Chondrocyte (in vitro differentiated cells): ENCODE data around the gene GADL1. TPM values are rescaled to one million over a fixed set of nuclear protein-coding genes. Genes with fewer than 3 reads are reported as not detected.

Experiments
- DNase-seq: peaks from one replicate; pipeline ENCODE4 v3.0.0; 2021; ENCODE audit warnings: mixed read lengths, low spot score
- H3K27ac Mint-ChIP-seq: one replicate; pipeline ENCODE4 v1.8.0; 2021; ENCODE audit warnings: mild to moderate bottlenecking, moderate library complexity, mixed read lengths; ENCODE audit not compliant: unreplicated experiment
- H3K27me3 Mint-ChIP-seq: 2 replicates; pipeline ENCODE4 v1.8.0; 2021; ENCODE audit warnings: low read depth, mixed read lengths
- H3K36me3 Mint-ChIP-seq: 2 replicates; pipeline ENCODE4 v1.8.0; 2021; ENCODE audit warnings: low read depth, mixed read lengths
- H3K4me1 Mint-ChIP-seq: 2 replicates; pipeline ENCODE4 v1.8.0; 2021; ENCODE audit warnings: low read depth, mild to moderate bottlenecking, mixed read lengths
- H3K4me3 Mint-ChIP-seq: one replicate; pipeline ENCODE4 v1.8.0; 2021; ENCODE audit warnings: mild to moderate bottlenecking, moderate library complexity, mixed read lengths; ENCODE audit not compliant: unreplicated experiment
- H3K9me3 Mint-ChIP-seq: 2 replicates; pipeline ENCODE4 v1.8.0; 2021; ENCODE audit warnings: low read depth, mixed read lengths
- total RNA-seq: library from RNA; stranded (reverse); gene quantifications from 3 replicates; pipeline ENCODE4 v1.2.1, GENCODE V29; 2021
- TF ChIP-seq, protein P1 (sequence below): fragments of 200-600 bp; sonication (generic); IDR thresholded peaks from 2 replicates; pipeline ENCODE4 v1.5.0; 2021; ENCODE audit warnings: antibody characterized with exemption, mild to moderate bottlenecking, moderate library complexity

Gene GADL1
- total RNA-seq, 1 donor from 2014 or later: not detected

DNA sequence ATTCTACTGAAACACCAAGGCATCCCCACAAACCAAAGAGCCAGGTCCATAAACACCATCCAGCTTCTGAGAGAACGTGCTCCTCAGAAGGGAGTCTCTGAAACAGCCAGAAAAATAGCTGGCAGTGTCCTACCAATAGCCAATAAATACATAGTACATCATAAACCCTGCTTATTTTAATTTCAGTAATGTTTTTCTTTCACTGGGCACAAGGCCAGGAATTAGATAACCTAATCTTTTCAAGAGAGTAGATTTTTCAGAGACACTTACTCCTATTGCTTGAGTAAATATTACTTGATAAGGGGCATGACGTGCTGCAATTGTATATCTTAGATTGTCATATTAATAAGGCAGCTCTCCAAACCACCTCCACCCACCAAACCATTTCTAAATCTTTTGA, 22.7 kb downstream of the GADL1 start:
- DNase-seq: no peak
- H3K36me3 Mint-ChIP-seq: no peaks in the 10 kb centered on the region
- no peak overlapping the region for H3K27ac Mint-ChIP-seq
- peaks cover 4% of the 10 kb centered on the region for H3K4me1 Mint-ChIP-seq
- H3K4me3 Mint-ChIP-seq: no peak overlapping the region
- TF ChIP-seq, protein P1, sequence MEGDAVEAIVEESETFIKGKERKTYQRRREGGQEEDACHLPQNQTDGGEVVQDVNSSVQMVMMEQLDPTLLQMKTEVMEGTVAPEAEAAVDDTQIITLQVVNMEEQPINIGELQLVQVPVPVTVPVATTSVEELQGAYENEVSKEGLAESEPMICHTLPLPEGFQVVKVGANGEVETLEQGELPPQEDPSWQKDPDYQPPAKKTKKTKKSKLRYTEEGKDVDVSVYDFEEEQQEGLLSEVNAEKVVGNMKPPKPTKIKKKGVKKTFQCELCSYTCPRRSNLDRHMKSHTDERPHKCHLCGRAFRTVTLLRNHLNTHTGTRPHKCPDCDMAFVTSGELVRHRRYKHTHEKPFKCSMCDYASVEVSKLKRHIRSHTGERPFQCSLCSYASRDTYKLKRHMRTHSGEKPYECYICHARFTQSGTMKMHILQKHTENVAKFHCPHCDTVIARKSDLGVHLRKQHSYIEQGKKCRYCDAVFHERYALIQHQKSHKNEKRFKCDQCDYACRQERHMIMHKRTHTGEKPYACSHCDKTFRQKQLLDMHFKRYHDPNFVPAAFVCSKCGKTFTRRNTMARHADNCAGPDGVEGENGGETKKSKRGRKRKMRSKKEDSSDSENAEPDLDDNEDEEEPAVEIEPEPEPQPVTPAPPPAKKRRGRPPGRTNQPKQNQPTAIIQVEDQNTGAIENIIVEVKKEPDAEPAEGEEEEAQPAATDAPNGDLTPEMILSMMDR: no peak
- H3K9me3 Mint-ChIP-seq: no peaks in the 10 kb centered on the region
- H3K27me3 Mint-ChIP-seq: peaks cover 10% of the 10 kb centered on the region

DNA sequence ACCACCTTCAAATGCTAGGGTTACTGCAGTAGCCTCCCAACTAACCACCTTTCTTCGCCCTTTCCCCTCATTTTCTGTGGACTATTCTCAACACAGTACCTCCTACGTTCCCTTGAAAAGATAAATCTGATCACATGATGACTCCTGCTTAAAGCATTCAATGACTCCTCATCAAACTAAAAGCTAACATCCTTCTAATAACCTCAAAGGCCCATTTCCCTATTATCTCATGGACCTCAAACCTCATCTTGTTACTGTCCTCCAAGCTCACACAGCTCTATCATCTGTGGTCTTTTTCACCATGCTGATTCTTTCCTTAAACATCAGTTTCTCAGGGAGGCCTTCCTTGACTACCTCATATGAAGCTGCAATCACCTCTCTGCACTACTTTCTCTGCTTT, 29.6 kb downstream of the GADL1 start:
- no peaks in the 10 kb centered on the region for H3K36me3 Mint-ChIP-seq
- peaks cover 4% of the 10 kb centered on the region for H3K4me1 Mint-ChIP-seq
- DNase-seq: no peak
- H3K4me3 Mint-ChIP-seq: no peak overlapping the region
- TF ChIP-seq, protein P1: no peak
- no peaks in the 10 kb centered on the region for H3K9me3 Mint-ChIP-seq
- no peak overlapping the region for H3K27ac Mint-ChIP-seq
- peaks cover 10% of the 10 kb centered on the region for H3K27me3 Mint-ChIP-seq

DNA sequence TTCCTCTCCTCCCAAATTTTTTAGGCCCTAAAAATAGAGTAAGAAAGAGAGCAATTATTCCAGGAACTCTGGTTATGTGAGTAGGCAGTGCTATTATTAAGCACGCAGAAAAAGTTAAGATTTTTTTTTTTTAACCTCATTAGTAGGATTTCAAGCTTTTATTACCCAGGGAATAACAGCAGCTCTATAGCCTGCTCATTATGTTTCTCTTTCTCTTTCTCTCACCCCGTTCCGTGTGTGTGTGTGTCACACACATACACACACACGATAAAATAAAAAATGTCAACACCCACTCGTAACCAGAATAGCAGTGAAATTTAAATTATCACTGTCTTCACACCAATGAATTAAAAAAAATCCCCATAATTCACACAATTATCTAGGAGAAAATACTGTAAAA, 30.3 kb downstream of the GADL1 start:
- Mint-ChIP-seq H3K36me3 (no peaks in the 10 kb centered on the region), H3K9me3 (no peaks in the 10 kb centered on the region), H3K4me3 (no peak overlapping the region), H3K27me3 (peaks cover 10% of the 10 kb centered on the region), H3K4me1 (peaks cover 4% of the 10 kb centered on the region), H3K27ac (no peak overlapping the region)
- no peak for DNase-seq
- TF ChIP-seq, protein P1: no peak

DNA sequence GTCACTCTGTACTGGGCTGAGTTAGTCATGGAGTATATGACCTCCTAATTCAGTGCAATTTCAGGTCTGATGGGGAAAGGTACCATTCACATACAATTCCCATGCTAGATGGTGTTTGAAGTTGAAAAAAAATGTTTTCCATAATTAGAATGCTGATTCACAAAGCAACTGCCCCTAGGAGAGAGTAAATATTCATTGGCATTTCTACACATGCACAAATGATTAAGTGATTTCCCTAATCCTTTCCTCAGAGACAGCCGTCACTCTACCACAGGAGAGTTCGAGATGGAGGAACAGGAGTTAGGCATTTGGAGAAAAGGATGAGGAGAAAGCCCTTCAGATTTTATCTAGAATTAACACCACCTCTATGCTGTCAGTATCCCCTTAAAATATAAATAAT, 32.5 kb downstream of the GADL1 start:
- Mint-ChIP-seq H3K4me3 (no peak overlapping the region), H3K36me3 (no peaks in the 10 kb centered on the region), H3K4me1 (peaks cover 4% of the 10 kb centered on the region), H3K9me3 (no peaks in the 10 kb centered on the region), H3K27ac (no peak overlapping the region), H3K27me3 (peaks cover 10% of the 10 kb centered on the region)
- TF ChIP-seq, protein P1: no peak
- no peak for DNase-seq

DNA sequence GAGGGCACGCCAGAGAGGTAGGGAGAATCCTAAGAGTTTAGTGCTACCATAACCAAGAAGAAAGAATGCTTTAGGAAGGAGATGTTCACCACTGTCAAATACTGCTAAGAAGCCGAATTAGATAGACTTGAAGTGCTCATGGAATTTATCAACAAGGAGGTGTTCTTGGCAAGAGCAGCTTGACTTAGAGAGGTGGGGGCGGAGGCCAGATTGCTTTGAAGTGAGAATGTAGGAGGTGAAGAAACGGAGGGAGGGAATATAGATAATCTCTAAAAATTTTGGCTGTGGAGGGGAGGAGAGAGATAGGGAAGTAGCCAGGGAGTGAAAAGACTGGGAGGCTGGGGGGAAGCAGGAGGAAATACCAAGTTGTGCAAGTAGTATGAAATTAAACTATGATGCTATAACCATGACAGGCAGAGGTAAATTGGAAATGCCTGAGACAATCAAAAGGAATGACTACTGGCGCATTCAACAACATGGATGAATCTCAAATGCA, 35.5 kb downstream of the GADL1 start:
- Mint-ChIP-seq H3K36me3 (no peaks in the 10 kb centered on the region), H3K27me3 (peaks cover 10% of the 10 kb centered on the region), H3K4me1 (no peaks in the 10 kb centered on the region), H3K4me3 (no peak overlapping the region), H3K27ac (no peak overlapping the region), H3K9me3 (no peaks in the 10 kb centered on the region)
- no peak for DNase-seq
- TF ChIP-seq, protein P1: no peak
